Body of pancreas (tissue), 4 donors: ENCODE data around the gene SNRPA1.

ENCODE experiments used
- CTCF ChIP-seq, 7 experiments: fragments of 450-650 bp in 4 of 7; fragments of 200-600 bp in 3 of 7; sonication (generic) in 3 of 7; IDR thresholded peaks; one replicate each; pipeline ENCODE4 v1.5.1; 2016 to 2019; ENCODE audit warnings: antibody characterized with exemption in 7 of 7
- POLR2A ChIP-seq, 3 donors: fragments of 450-650 bp; IDR thresholded peaks; one replicate each; pipeline ENCODE4 v1.6.1; 2016; ENCODE audit warnings: antibody characterized with exemption in 3 of 3, mild to moderate bottlenecking in 2 of 3

DNA sequence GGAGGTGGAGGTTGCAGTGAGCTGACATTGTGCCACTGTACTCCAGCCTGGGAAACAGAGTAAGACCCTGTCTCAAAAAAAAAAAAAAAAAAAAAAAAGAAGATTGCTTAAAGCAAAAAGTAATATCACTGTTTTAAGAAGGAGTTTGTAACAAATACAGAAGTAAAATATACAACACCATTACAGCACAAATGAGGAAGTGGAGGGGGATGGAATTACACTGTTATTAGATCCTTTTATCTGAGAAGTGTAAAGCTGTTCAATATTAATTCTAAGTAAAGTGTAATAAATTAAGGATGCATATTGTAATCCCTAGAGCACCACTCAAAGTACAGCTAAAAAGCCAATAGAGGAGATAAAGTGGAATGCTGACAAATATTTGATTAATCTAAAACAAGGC is 47.0 kb upstream of the SNRPA1 start:
- TF ChIP-seq CTCF (IDR thresholded peaks at IDR 0.05) = no peak
- TF ChIP-seq POLR2A (IDR thresholded peaks at IDR 0.05) = no peak
